Loucy (cell line): Measurements from ENCODE around the gene DERA.

Experiments used
- H2AFZ ChIP-seq: fragments of 200-600 bp; sonication (generic); 2 replicates; pipeline ENCODE4 v1.6.0; 2016; ENCODE audit warnings: antibody characterized with exemption, mild to moderate bottlenecking, low read length, moderate library complexity
- H3F3A ChIP-seq: fragments of 200-600 bp; 2 replicates; pipeline ENCODE4 v1.6.0; 2016; ENCODE audit warnings: antibody characterized with exemption, low read depth, mild to moderate bottlenecking
- H3K27me3 ChIP-seq: fragments of 200-600 bp; sonication (generic); 2 replicates; pipeline ENCODE4 v1.6.1; 2014; ENCODE audit warnings: low read length, mild to moderate bottlenecking; ENCODE audit not compliant: insufficient read depth, poor library complexity, severe bottlenecking
- H3K36me3 ChIP-seq: fragments of 200-600 bp; sonication (generic); 2 replicates; pipeline ENCODE4 v1.6.1; 2016; ENCODE audit warnings: low read length; ENCODE audit not compliant: insufficient read depth
- H3K4me1 ChIP-seq: fragments of 200-600 bp; sonication (generic); 2 replicates; pipeline ENCODE4 v1.5.1; 2014; ENCODE audit warnings: low read length, mild to moderate bottlenecking; ENCODE audit not compliant: insufficient read depth, poor library complexity, severe bottlenecking
- H3K4me2 ChIP-seq: fragments of 200-600 bp; sonication (generic); 2 replicates; pipeline ENCODE4 v1.6.0; 2014; ENCODE audit warnings: antibody characterized with exemption, low read length, low read depth, mild to moderate bottlenecking; ENCODE audit not compliant: poor library complexity, severe bottlenecking
- H3K4me3 ChIP-seq: fragments of 200-600 bp; sonication (generic); 2 replicates; pipeline ENCODE4 v1.5.1; 2014; ENCODE audit warnings: low read length, mild to moderate bottlenecking, mixed read lengths; ENCODE audit not compliant: poor library complexity, severe bottlenecking
- H3K79me2 ChIP-seq: fragments of 200-600 bp; sonication (generic); 2 replicates; pipeline ENCODE4 v1.6.1; 2014; ENCODE audit warnings: low read length; ENCODE audit not compliant: insufficient read depth
- H3K9ac ChIP-seq: fragments of 200-600 bp; sonication (generic); 2 replicates; pipeline ENCODE4 v1.6.0; 2014; ENCODE audit warnings: mild to moderate bottlenecking, low read depth, low read length, moderate library complexity; ENCODE audit not compliant: poor library complexity, severe bottlenecking
- H3K9me2 ChIP-seq: fragments of 200-600 bp; sonication (generic); replicated peaks from 2 replicates; pipeline ENCODE4 v1.6.1; 2016; ENCODE audit warnings: low read depth, low read length, mixed read lengths
- H3K9me3 ChIP-seq: fragments of 200-600 bp; sonication (generic); 2 replicates; pipeline ENCODE4 v1.6.1; 2014; ENCODE audit warnings: mild to moderate bottlenecking, antibody characterized with exemption, low read length, low read depth; ENCODE audit not compliant: insufficient read depth
- H4K20me1 ChIP-seq: fragments of 200-600 bp; sonication (generic); 2 replicates; pipeline ENCODE4 v1.6.0; 2014; ENCODE audit warnings: antibody characterized with exemption, low read length, mild to moderate bottlenecking; ENCODE audit not compliant: insufficient read depth, poor library complexity, severe bottlenecking
- EZH2phosphoT487 ChIP-seq: fragments of 200-600 bp; IDR thresholded peaks from 2 replicates; pipeline ENCODE4 v1.6.1; 2018; ENCODE audit warnings: antibody characterized with exemption, mild to moderate bottlenecking, moderate library complexity, borderline replicate concordance
- TF ChIP-seq, protein P1 (sequence below): fragments of 200-600 bp; sonication (generic); conservative IDR thresholded peaks from 2 replicates; pipeline ENCODE4 v1.5.1; 2014; ENCODE audit warnings: mild to moderate bottlenecking, antibody characterized with exemption, low read length

DERA gene

DNA sequence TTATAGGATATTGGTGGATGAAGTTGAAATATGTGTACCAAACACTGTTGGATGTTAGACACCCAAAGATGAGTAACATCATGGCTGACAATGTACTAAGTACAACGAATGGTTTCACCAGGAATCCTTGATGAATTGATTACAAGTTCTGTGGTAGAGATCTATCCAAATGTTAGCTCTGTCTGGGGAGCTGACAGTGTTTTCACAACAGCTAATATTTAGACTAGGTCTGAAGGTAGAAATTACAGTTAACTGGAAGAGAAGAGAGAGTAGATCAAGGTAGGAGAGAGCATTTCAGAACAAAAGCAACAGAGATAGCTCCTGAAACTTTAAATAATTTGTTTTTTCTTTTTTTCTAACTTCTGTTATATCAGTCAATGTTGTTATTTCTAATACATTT, 44.9 kb downstream of the DERA start:
- Histone ChIP-seq H4K20me1 (no peaks in the 10 kb centered on the region), H3K9ac (no peak overlapping the region), H2AFZ (no peak overlapping the region), H3K4me2 (no peak overlapping the region), H3K9me3 (no peaks in the 10 kb centered on the region), H3K4me1 (no peaks in the 10 kb centered on the region), H3K9me2 (no peaks in the 10 kb centered on the region), H3K27me3 (no peaks in the 10 kb centered on the region), H3K36me3 (peaks cover 22% of the 10 kb centered on the region; the same call in 1 of the 2 replicates), H3K4me3 (no peak overlapping the region), H3K79me2 (peaks cover 3% of the 10 kb centered on the region; the same call in 1 of the 2 replicates), H3F3A (no peaks in the 10 kb centered on the region)
- no peak for TF ChIP-seq EZH2phosphoT487
- TF ChIP-seq, protein P1, sequence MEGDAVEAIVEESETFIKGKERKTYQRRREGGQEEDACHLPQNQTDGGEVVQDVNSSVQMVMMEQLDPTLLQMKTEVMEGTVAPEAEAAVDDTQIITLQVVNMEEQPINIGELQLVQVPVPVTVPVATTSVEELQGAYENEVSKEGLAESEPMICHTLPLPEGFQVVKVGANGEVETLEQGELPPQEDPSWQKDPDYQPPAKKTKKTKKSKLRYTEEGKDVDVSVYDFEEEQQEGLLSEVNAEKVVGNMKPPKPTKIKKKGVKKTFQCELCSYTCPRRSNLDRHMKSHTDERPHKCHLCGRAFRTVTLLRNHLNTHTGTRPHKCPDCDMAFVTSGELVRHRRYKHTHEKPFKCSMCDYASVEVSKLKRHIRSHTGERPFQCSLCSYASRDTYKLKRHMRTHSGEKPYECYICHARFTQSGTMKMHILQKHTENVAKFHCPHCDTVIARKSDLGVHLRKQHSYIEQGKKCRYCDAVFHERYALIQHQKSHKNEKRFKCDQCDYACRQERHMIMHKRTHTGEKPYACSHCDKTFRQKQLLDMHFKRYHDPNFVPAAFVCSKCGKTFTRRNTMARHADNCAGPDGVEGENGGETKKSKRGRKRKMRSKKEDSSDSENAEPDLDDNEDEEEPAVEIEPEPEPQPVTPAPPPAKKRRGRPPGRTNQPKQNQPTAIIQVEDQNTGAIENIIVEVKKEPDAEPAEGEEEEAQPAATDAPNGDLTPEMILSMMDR: no peak

DNA sequence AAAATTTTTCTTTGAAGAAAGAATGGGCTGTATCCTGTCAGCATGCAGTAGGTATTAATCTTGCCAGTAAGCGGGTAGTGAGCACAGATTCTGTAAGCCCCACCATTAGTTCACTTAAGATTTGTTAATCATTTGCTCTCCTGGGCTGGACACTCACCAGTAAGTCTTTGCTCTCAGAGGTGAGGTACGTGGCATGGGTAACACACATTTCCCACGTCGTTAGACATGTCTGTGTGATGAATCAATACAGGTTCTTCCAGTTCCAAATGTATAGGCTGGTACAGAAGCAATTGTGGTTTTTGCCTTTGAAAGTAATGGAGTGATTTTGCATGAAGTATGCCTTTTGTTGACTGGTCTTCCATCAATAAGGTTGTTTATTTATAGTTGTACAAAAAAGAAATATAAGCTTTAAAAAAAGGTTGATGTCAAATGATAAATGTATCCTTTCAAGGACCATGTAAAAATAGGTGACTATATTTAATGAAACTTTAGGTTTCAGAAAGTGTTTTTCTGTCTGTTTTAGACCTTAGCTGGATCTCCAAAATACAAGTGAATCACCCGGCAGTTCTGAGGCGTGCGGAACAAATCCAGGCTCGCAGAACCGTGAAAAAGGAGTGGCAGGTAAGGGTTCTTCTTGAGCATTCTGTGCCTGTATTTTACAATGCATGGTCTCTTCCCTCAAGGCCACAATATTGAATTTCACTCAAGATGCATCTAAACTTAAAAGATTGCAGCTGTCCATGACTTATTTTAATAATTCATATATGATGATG, 45.5 kb downstream of the DERA start:
- no peaks in the 10 kb centered on the region for H3K4me1 ChIP-seq
- no peak overlapping the region for H2AFZ ChIP-seq
- TF ChIP-seq, protein P1: no peak
- TF ChIP-seq EZH2phosphoT487: no peak
- H3K4me2 ChIP-seq: no peak overlapping the region
- H3K9me3 ChIP-seq: no peaks in the 10 kb centered on the region
- H3K79me2 ChIP-seq: no peaks in the 10 kb centered on the region; the same call in 1 of the 2 replicates
- peaks cover 24% of the 10 kb centered on the region; the same call in 1 of the 2 replicates for H3K36me3 ChIP-seq
- no peaks in the 10 kb centered on the region for H3K27me3 ChIP-seq
- no peak overlapping the region for H3K4me3 ChIP-seq
- no peaks in the 10 kb centered on the region for H3F3A ChIP-seq
- H4K20me1 ChIP-seq: no peaks in the 10 kb centered on the region
- H3K9me2 ChIP-seq: no peaks in the 10 kb centered on the region
- no peak overlapping the region for H3K9ac ChIP-seq

DNA sequence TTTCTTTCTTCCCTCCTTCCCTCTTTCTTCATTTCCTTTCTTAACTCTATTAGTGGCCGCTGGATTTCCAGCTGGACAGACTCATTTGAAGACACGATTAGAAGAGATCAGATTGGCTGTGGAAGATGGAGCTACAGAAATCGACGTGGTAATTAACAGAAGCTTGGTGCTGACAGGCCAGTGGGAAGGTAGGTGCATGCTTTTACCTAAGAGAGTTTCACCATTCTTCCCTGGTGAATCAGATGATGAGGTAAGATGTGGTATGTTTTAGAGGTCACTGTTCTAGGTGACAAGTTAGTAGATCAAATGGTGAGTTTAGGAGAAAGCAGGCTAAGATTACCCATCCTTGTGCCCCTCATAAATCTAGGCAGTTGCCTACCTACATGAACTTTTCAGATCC, 51.6 kb downstream of the DERA start:
- TF ChIP-seq, protein P1: no peak
- TF ChIP-seq EZH2phosphoT487: no peak
- H3K36me3 ChIP-seq: peaks cover 47% of the 10 kb centered on the region; the same call in 1 of the 2 replicates
- no peaks in the 10 kb centered on the region for H3F3A ChIP-seq
- H3K9ac ChIP-seq: no peak overlapping the region
- no peaks in the 10 kb centered on the region for H4K20me1 ChIP-seq
- H2AFZ ChIP-seq: no peak overlapping the region
- no peak overlapping the region for H3K4me3 ChIP-seq
- no peaks in the 10 kb centered on the region for H3K9me2 ChIP-seq
- no peaks in the 10 kb centered on the region for H3K4me1 ChIP-seq
- no peak overlapping the region for H3K4me2 ChIP-seq
- no peaks in the 10 kb centered on the region for H3K79me2 ChIP-seq
- no peaks in the 10 kb centered on the region for H3K27me3 ChIP-seq
- H3K9me3 ChIP-seq: no peaks in the 10 kb centered on the region
